Activated naive CD4-positive, alpha-beta T cell treated with anti-CD3 and anti-CD28 coated beads, Interleukin-2, amount 50 U/mL, for 72 hours (primary cell): ENCODE data around the gene ZSWIM6. TPM values are rescaled to one million over a fixed set of nuclear protein-coding genes. Genes with fewer than 3 reads are reported as not detected.

Experiments used
- ATAC-seq, 2 donors: fragments of 150-1000 bp; cut with Tn5 transposase; 2 replicates each; pipeline ENCODE4 v1.10.0; 2021; ENCODE audit warnings: mild to moderate bottlenecking in 2 of 2, moderate library complexity in 2 of 2
- DNase-seq, 2 donors: peaks; one replicate each; pipeline ENCODE4 v3.0.0; 2021 to 2022; ENCODE audit warnings: low spot score in 2 of 2
- H3K27ac Mint-ChIP-seq, 2 donors: one replicate each; pipeline ENCODE4 v1.8.0; 2022; ENCODE audit warnings: mild to moderate bottlenecking in 2 of 2, mixed read lengths in 2 of 2
- H3K36me3 Mint-ChIP-seq, 2 donors: one replicate each; pipeline ENCODE4 v1.8.0; 2022; ENCODE audit warnings: mixed read lengths in 2 of 2
- H3K9me3 Mint-ChIP-seq, 2 donors: one replicate each; pipeline ENCODE4 v1.8.0; 2022; ENCODE audit warnings: mixed read lengths in 2 of 2
- total RNA-seq, 2 donors: library from RNA; stranded (reverse); gene quantifications; one replicate each; pipeline ENCODE4 v1.2.3, GENCODE V29; 2022

Gene ZSWIM6
- total RNA-seq, 2 donors from 2014 or later: 5.3 to 6.2 TPM

DNA sequence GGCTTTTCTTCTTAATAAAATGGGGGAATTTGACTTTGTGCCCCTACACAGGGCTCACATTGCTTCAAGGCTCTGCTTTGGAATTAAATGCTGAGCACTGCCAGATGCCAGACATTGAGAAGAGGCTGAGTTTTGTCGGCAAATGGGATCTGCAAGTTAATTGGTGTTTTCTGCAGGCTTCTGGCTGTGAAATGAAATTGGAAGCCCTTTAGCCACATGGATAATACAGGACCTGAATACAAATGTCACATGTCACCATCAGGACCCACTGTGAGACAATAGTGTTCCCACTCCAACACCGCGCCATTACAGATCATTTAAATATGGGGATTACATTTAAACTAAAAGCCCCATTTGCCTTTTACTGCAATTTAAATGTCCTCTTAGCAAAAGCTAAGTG is 164.4 kb downstream of the ZSWIM6 start:
- Mint-ChIP-seq H3K27ac (no peak overlapping the region), H3K36me3 (no peaks in the 10 kb centered on the region), H3K9me3 (peaks cover 0 to 6% of the 10 kb centered on the region in 2 donors)
- DNase-seq (no peak), ATAC-seq (no peak)

DNA sequence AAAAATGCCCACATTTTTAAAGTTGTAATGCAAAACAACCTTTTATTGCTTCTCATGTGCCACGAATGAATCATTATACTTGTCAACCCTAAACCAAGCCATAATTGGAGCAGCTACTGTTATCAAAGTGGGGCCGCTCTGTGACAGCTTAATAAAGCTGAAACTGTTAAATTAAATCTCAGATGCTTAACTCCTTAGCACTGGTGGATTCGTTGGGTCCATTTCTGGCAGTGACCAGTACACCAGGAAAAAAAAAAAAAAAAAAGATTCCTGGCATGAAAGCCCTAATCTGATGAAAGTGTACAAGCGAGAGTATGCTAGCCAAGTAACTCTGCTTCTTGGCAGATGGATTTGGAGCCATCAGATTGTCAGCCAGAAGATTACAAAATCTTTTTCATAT is 164.8 kb downstream of the ZSWIM6 start:
- DNase-seq: no peak
- ATAC-seq: no peak
- Mint-ChIP-seq H3K36me3 (no peaks in the 10 kb centered on the region), H3K9me3 (peaks cover 0 to 6% of the 10 kb centered on the region in 2 donors), H3K27ac (no peak overlapping the region)

DNA sequence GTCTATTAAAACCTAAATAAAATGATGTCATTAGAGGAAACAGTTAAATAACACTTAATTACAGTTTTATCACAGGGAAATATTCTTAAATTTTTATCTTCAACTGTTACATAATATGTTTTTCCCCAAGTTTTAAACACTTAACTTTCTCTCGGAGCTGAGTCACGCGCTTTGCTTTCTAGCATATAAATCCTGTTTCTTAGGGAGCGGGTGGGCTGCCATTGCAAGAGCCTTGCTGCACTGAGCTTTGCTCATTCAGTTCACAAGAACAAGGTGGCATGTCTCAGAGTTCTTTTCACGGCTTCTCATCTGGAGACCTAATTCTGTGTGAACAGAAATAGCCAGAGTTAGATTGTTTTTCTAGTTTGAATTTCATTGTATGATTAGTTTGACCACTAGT is 166.1 kb downstream of the ZSWIM6 start:
- no peaks in the 10 kb centered on the region for H3K36me3 Mint-ChIP-seq

DNA sequence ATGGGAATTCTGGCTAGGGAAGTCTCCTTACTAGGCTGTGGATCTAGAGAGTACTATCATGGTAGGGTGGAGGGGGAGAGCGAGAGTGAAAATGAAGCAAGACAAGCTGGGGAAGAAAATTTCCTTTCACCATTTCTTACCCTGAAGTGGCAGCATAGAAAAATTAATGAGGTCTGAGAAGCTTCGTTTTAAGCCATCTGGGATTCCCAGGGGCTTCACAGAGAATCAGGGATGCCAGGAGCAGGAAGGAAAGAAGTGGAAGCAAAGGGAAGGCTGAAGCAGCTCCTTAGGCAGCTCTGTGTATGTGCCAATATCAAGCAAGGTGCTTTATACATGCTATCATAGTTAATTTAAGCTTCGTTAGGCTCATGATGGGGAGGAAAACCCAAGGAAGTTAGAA is 169.9 kb downstream of the ZSWIM6 start:
- ATAC-seq (no peak), DNase-seq (no peak)
- Mint-ChIP-seq H3K27ac (no peak overlapping the region), H3K36me3 (no peaks in the 10 kb centered on the region), H3K9me3 (peaks cover 0 to 6% of the 10 kb centered on the region in 2 donors)

More for the DNA sequence above, 166.1 kb downstream of the ZSWIM6 start:
- H3K9me3 Mint-ChIP-seq: peaks cover 0 to 6% of the 10 kb centered on the region in 2 donors
- no peak for DNase-seq
- H3K27ac Mint-ChIP-seq: no peak overlapping the region
- no peak for ATAC-seq

- no peak overlapping the region for H3K27ac Mint-ChIP-seq
- peaks cover 0 to 3% of the 10 kb centered on the region in 2 donors for H3K9me3 Mint-ChIP-seq
- DNase-seq (no peak), ATAC-seq (no peak)
- H3K36me3 Mint-ChIP-seq: peaks cover 1 to 4% of the 10 kb centered on the region in 2 donors
These were observed 172.2 kb downstream of the ZSWIM6 start for GRCh38 chr5:61504143-61504770.

DNA sequence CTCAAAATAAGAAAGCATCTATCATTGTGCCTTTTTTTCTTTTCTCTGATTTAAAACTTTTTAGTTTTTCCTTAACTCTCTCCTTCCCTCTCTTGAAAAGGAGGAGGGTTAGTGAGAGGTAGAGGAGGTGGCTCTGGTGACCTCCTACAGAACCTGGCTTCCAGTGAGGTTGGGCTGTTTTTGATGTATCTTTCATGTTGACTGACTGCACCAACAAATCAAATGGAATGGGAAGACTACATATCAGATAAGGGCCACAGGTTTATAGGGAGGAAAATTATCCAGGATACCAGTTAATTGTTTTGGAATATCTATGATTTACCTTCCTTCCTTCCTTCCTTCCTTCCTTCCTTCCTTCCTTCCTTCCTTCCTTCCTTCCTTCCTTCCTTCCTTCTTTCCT is 173.2 kb downstream of the ZSWIM6 start:
- peaks cover 8 to 10% of the 10 kb centered on the region in 2 donors for H3K36me3 Mint-ChIP-seq
- DNase-seq (no peak), ATAC-seq (no peak)
- H3K9me3 Mint-ChIP-seq: peaks cover 0 to 2% of the 10 kb centered on the region in 2 donors
- no peak overlapping the region for H3K27ac Mint-ChIP-seq

- H3K27ac Mint-ChIP-seq: no peak overlapping the region
- peaks cover 0 to 6% of the 10 kb centered on the region in 2 donors for H3K9me3 Mint-ChIP-seq
- ATAC-seq: no peak
- H3K36me3 Mint-ChIP-seq: peaks cover 13 to 15% of the 10 kb centered on the region in 2 donors
- no peak for DNase-seq
These were observed 175.2 kb downstream of the ZSWIM6 start for GRCh38 chr5:61507232-61507631.

DNA sequence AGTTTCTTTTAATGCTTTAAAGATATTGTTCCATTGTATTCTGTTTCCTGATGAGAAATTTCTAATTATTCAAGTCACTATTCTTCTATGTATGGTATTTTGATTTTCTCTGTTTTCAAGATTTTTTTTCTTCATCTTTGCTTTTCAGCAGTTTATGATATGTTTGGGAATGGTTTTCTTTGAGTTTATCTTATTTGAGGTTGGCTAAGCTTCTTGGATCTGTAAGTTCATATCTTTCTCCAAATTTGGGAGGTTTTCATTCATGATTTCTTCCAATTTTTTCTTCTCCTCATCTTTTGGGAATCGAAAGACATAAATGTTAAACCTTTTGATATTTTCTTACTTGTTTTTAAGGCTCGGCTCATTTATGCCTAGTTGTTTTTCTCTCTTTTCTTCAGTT is 184.9 kb downstream of the ZSWIM6 start:
- ATAC-seq: no peak
- no peak overlapping the region for H3K27ac Mint-ChIP-seq
- no peak for DNase-seq
- H3K36me3 Mint-ChIP-seq: peaks cover 8 to 11% of the 10 kb centered on the region in 2 donors
- peaks cover 13 to 15% of the 10 kb centered on the region in 2 donors for H3K9me3 Mint-ChIP-seq

DNA sequence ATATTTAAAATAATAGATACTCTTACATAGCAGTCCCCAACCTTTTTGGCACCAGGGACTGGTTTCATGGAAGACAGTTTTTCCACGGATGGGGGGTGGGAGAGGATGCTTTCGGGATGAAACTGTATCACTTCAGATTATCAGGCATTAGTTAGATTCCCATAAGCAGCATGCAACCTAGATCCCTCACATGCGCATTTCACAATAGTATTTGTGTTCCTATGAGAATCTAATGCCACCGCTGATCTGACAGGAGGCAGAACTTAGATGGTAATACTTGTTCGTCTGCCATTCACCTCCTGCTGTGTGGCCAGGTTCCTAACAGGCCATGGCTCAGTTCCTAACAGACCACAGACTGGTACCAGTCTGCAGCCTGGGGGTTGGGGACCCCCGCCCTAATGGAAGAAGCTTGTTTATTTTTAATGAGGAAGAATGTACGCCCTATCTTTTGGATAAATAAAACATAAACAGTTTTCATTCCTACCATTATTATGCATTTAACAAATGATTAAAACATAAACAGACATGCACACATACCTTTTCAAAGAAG is 187.7 kb downstream of the ZSWIM6 start:
- H3K9me3 Mint-ChIP-seq: peaks cover 8 to 9% of the 10 kb centered on the region in 2 donors
- ATAC-seq (no peak), DNase-seq (no peak)
- no peak overlapping the region for H3K27ac Mint-ChIP-seq
- H3K36me3 Mint-ChIP-seq: peaks cover 5 to 8% of the 10 kb centered on the region in 2 donors

DNA sequence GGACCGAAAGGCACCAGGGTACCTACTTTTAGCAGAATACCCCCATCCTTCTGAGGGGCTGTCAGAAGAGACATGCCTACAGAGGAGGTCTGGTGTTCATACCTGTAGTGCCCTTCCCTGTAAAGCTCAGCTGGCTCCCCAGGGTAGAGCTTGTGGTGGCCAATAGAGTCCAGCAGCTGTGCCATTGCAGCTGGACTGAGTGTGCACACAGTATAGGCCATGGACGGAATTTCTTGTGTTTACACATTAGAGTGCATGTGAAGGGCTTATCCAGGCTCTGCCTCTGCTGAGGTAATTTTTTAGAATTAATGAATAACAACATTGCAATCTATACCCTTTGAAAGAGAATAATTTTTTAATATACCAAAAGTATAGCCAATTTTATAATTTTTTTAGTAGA is 191.0 kb downstream of the ZSWIM6 start:
- Mint-ChIP-seq H3K36me3 (peaks cover 6 to 7% of the 10 kb centered on the region in 2 donors), H3K9me3 (no peaks in the 10 kb centered on the region)
- no peak for ATAC-seq

GRCh38 chr5:61523997-61524396 is 191.9 kb downstream of the ZSWIM6 start:
- no peak for ATAC-seq
- Mint-ChIP-seq H3K9me3 (no peaks in the 10 kb centered on the region), H3K27ac (no peak overlapping the region), H3K36me3 (peaks cover 6 to 7% of the 10 kb centered on the region in 2 donors)
- DNase-seq: no peak

More for the DNA sequence above, 191.0 kb downstream of the ZSWIM6 start:
- H3K27ac Mint-ChIP-seq: no peak overlapping the region
- DNase-seq: no peak

GRCh38 chr5:61525512-61526206 is 193.6 kb downstream of the ZSWIM6 start:
- no peaks in the 10 kb centered on the region for H3K9me3 Mint-ChIP-seq
- ATAC-seq (no peak), DNase-seq (no peak)
- H3K27ac Mint-ChIP-seq: no peak overlapping the region
- peaks cover 15 to 17% of the 10 kb centered on the region in 2 donors for H3K36me3 Mint-ChIP-seq

DNA sequence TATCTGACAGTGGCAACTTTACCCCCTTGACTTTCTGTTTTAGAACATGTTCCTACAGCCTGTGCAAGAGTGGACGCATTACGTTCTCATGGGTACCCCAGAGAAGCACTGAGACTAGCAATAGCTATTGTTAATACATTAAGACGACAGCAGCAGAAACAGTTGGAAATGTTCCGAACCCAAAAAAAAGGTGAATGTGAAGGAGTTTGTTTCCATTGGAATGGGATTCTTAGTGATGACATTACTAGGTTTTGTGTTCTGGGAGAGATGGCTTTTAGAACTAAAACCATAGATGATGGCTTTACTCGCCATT is 194.1 kb downstream of the ZSWIM6 start:
- DNase-seq (no peak), ATAC-seq (no peak)
- peaks cover 0 to 2% of the 10 kb centered on the region in 2 donors for H3K9me3 Mint-ChIP-seq
- peaks cover 17 to 19% of the 10 kb centered on the region in 2 donors for H3K36me3 Mint-ChIP-seq
- no peak overlapping the region for H3K27ac Mint-ChIP-seq

DNA sequence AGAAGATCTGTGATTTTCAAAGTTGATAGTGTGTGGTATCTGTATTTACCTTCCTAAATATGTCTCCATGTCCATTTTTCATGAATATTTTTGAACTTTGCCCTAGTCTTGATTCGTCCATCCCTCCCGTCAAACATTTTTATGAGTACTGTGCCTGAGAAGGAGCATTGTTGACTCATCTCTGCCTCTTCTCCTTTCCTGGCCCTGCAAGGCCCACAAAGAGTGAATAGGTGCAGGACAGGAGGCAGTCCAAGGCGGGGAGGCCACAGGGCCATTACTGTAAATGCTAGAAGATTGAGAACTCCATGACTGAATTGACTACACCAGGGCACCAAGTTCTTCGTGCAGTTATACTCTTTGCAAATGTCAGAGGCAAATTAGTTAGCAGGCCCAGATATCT is 200.9 kb downstream of the ZSWIM6 start:
- peaks cover 22 to 45% of the 10 kb centered on the region in 2 donors for H3K36me3 Mint-ChIP-seq
- peaks cover 4 to 7% of the 10 kb centered on the region in 2 donors for H3K9me3 Mint-ChIP-seq
- ATAC-seq: no peak
- no peak for DNase-seq
- no peak overlapping the region for H3K27ac Mint-ChIP-seq

- Mint-ChIP-seq H3K9me3 (peaks cover 4 to 7% of the 10 kb centered on the region in 2 donors), H3K36me3 (peaks cover 33 to 62% of the 10 kb centered on the region in 2 donors), H3K27ac (no peak overlapping the region)
- DNase-seq (peak in 1 of 2 donors; percentile 4), ATAC-seq (peak; percentile 48 to 89)
These were observed 202.6 kb downstream of the ZSWIM6 start for GRCh38 chr5:61534481-61535267.

DNA sequence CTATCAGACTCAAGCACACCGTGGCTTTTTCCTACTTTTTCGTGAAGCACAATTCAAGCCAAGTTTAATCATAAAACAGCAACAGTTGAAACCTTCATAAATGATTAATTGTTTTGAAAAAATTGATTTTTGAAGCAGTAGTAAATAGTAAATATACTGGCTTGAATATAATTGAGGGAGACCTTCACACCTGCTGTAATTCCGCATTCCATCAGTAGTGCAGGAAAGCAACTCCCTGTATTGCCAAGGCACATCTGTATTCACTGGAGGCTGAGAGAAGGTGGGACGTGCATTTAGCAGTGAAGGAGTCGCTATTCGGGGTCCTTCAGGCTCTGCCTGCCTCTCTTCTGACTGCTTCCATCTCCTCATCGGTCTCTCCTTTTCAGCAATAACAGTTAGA is 203.8 kb downstream of the ZSWIM6 start:
- DNase-seq: no peak
- H3K27ac Mint-ChIP-seq: no peak overlapping the region
- H3K36me3 Mint-ChIP-seq: peaks cover 29 to 61% of the 10 kb centered on the region in 2 donors
- H3K9me3 Mint-ChIP-seq: peaks cover 4 to 7% of the 10 kb centered on the region in 2 donors
- no peak for ATAC-seq

GRCh38 chr5:61536922-61537321 is 204.9 kb downstream of the ZSWIM6 start:
- ATAC-seq (no peak), DNase-seq (no peak)
- Mint-ChIP-seq H3K27ac (no peak overlapping the region), H3K36me3 (peaks cover 39 to 65% of the 10 kb centered on the region in 2 donors), H3K9me3 (peaks cover 9 to 13% of the 10 kb centered on the region in 2 donors)
